HG03175 (cell line): Measurements from ENCODE around the gene C10orf90.

Experiments
- ATAC-seq: cut with Tn5 transposase; IDR thresholded peaks from one replicate; pipeline ENCODE4 v1.9.1; 2021; ENCODE audit warnings: mild to moderate bottlenecking, moderate library complexity; ENCODE audit not compliant: unreplicated experiment

The C10orf90 gene

GRCh38 chr10:126675656-126676438, 5.4 kb upstream of the C10orf90 start:
- no peak for ATAC-seq

- ATAC-seq: no peak
These were observed 4.4 kb upstream of the C10orf90 start for GRCh38 chr10:126674741-126675515.

- ATAC-seq: no peak
These were observed 3.1 kb upstream of the C10orf90 start for GRCh38 chr10:126673565-126673964.

GRCh38 chr10:126671402-126671975, 996 bp upstream of the C10orf90 start:
- no peak for ATAC-seq

GRCh38 chr10:126670895-126671261, 385 bp upstream of the C10orf90 start:
- no peak for ATAC-seq

- ATAC-seq: no peak
These were observed 1.3 kb downstream of the C10orf90 start for GRCh38 chr10:126669168-126669567.

- no peak for ATAC-seq
These were observed 2.0 kb downstream of the C10orf90 start for GRCh38 chr10:126668505-126668904.

GRCh38 chr10:126667568-126667967, 2.9 kb downstream of the C10orf90 start:
- no peak for ATAC-seq

- ATAC-seq: no peak
These were observed 5.3 kb downstream of the C10orf90 start for GRCh38 chr10:126665207-126665606.

- ATAC-seq: no peak
These were observed 6.6 kb downstream of the C10orf90 start for GRCh38 chr10:126663880-126664279.

- no peak for ATAC-seq
These were observed 7.2 kb downstream of the C10orf90 start for GRCh38 chr10:126663328-126663727.

- ATAC-seq: no peak
These were observed 8.5 kb downstream of the C10orf90 start for GRCh38 chr10:126661841-126662515.

- no peak for ATAC-seq
These were observed 9.1 kb downstream of the C10orf90 start for GRCh38 chr10:126661356-126661755.

- ATAC-seq: no peak
These were observed 10.7 kb downstream of the C10orf90 start for GRCh38 chr10:126659750-126660149.

GRCh38 chr10:126658928-126659327, 11.6 kb downstream of the C10orf90 start:
- ATAC-seq: no peak

GRCh38 chr10:126654579-126654978, 15.9 kb downstream of the C10orf90 start:
- no peak for ATAC-seq

- no peak for ATAC-seq
These were observed 19.0 kb downstream of the C10orf90 start for GRCh38 chr10:126651467-126651866.

GRCh38 chr10:126650161-126650560, 20.3 kb downstream of the C10orf90 start:
- ATAC-seq: no peak

GRCh38 chr10:126647116-126647515, 23.4 kb downstream of the C10orf90 start:
- ATAC-seq: no peak

GRCh38 chr10:126646110-126646509, 24.4 kb downstream of the C10orf90 start:
- no peak for ATAC-seq

GRCh38 chr10:126640401-126640800, 30.1 kb downstream of the C10orf90 start:
- no peak for ATAC-seq
